Upper lobe of right lung (tissue), 1 donor: ENCODE data around the gene DNAJB8. TPM values are rescaled to one million over a fixed set of nuclear protein-coding genes. Genes with fewer than 3 reads are reported as not detected.

ENCODE experiments used
- ATAC-seq: fragments of 200-7000 bp; cut with Tn5 transposase; one replicate; pipeline ENCODE4 v1.9.1; 2020; ENCODE audit warnings: mild to moderate bottlenecking, moderate library complexity
- DNase-seq: peaks from one replicate; pipeline ENCODE4 v3.0.0-alpha.2; 2020
- H3K27ac ChIP-seq: fragments of 200-600 bp; one replicate; pipeline ENCODE4 v1.8.0; 2022
- H3K27me3 ChIP-seq: fragments of 200-600 bp; one replicate; pipeline ENCODE4 v1.8.0; 2022; ENCODE audit warnings: mild to moderate bottlenecking
- H3K36me3 ChIP-seq: fragments of 200-600 bp; one replicate; pipeline ENCODE4 v1.8.0; 2022
- H3K4me1 ChIP-seq: fragments of 200-600 bp; one replicate; pipeline ENCODE4 v1.8.0; 2022
- H3K4me3 ChIP-seq: fragments of 200-600 bp; one replicate; pipeline ENCODE4 v1.8.0; 2022; ENCODE audit warnings: mild to moderate bottlenecking
- H3K9me3 ChIP-seq: fragments of 200-600 bp; one replicate; pipeline ENCODE4 v1.8.0; 2022
- intact Hi-C: fragments of 100-400 bp; cut with DNase I; formaldehyde crosslinking; loops from one replicate; pipeline ENCODE4 v1.11.0; 2022
- total RNA-seq: library from RNA; stranded (reverse); fragmentation: NEBNext Ultra II Directional; extraction: Animal tissue kit (Norgen Biotek cat#: 25700); gene quantifications from one replicate; pipeline ENCODE4 v1.2.1, GENCODE V29; 2021
- TF ChIP-seq, protein P1 (sequence below): fragments of 200-600 bp; IDR thresholded peaks from one replicate; pipeline ENCODE4 v1.8.0; 2022; ENCODE audit warnings: antibody characterized with exemption
- donor health status: DM: no; HTN: yes; CAD: no; lungs with severe emphysema.

Gene DNAJB8
- total RNA-seq, 1 donor from 2014 or later = not detected

DNA sequence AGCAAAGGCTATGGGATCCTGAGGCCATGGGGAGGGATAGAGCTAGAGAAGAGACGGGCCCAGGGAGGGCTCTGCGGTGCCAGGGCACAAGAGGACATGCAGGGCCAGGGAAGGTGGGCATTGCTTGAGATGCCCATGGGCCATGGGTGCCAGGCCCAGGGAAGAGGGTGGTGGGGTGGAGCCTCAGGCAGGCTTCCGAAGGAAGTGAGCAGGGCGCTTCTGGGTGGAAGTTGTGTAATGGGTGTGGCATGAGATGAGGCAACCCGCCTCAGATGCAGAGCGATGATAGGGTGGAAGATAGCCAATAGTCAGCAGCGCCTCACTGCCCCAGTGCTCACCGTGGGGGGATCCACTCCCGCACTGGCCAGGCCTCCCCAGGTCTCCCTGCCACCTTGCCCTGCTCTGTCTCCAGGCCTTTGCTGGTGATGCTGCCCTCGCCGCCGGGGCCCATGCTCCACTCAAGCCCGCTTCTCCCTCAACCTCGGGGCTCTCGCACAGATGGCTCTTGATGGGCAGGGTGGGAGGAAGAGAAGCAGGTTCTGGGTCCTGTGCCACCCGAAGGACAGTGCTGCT lies 51.4 kb downstream of the DNAJB8 start:
- Histone ChIP-seq H3K9me3 (no peaks in the 10 kb centered on the region), H3K4me3 (no peak overlapping the region), H3K27ac (no peak overlapping the region), H3K36me3 (no peaks in the 10 kb centered on the region), H3K4me1 (no peaks in the 10 kb centered on the region), H3K27me3 (no peaks in the 10 kb centered on the region)
- ATAC-seq (no peak), DNase-seq (no peak)
- intact Hi-C loops = no loop called here
- TF ChIP-seq, protein P1, sequence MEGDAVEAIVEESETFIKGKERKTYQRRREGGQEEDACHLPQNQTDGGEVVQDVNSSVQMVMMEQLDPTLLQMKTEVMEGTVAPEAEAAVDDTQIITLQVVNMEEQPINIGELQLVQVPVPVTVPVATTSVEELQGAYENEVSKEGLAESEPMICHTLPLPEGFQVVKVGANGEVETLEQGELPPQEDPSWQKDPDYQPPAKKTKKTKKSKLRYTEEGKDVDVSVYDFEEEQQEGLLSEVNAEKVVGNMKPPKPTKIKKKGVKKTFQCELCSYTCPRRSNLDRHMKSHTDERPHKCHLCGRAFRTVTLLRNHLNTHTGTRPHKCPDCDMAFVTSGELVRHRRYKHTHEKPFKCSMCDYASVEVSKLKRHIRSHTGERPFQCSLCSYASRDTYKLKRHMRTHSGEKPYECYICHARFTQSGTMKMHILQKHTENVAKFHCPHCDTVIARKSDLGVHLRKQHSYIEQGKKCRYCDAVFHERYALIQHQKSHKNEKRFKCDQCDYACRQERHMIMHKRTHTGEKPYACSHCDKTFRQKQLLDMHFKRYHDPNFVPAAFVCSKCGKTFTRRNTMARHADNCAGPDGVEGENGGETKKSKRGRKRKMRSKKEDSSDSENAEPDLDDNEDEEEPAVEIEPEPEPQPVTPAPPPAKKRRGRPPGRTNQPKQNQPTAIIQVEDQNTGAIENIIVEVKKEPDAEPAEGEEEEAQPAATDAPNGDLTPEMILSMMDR = no peak

DNA sequence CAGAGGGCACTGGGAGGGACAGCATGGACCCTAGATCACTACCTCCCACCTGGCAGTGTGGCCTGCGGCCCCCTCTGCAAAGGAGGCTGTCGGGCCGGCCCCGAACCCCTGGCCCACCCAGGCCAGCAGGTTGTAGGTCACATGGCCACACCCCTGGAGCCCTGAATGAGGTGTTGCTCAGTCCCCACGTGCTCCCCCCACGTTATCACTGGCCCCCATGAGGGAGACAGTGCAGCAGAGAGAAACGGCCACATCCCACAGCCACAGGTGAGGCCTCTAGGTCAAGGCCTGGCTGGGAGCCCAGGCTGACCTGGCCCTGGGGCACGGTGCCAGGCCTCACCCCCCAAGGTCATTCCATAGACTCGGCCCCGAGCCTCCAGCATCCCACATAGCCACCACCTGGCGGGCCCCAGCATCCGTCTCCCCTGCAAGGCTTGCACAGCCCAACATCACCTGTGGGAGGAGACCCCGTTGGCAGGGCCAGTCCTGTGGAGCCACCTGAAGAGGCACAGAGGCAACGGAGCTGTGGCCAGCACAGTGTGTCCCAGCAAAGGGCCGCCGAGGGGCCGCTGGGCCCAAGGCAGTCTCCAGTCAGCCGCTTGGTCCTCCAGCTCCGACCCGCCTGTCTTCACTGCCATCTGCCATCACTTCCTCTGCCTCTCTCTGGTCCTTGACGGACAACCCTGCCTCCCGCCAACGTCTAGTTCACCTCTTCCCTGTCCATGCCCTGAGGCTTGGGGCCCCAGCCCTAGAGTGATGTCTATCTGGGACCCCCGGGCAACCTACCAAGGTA lies 53.1 kb downstream of the DNAJB8 start:
- intact Hi-C loops = no loop called here

GRCh38 chr3:128413003-128413370 lies 53.7 kb downstream of the DNAJB8 start:
- DNase-seq (no peak), ATAC-seq (no peak)
- TF ChIP-seq, protein P1 = no peak
- Histone ChIP-seq H3K36me3 (no peaks in the 10 kb centered on the region), H3K27me3 (no peaks in the 10 kb centered on the region), H3K9me3 (no peaks in the 10 kb centered on the region), H3K27ac (no peak overlapping the region), H3K4me1 (no peaks in the 10 kb centered on the region), H3K4me3 (no peak overlapping the region)
- intact Hi-C loops = no loop called here

More for the DNA sequence above, 53.1 kb downstream of the DNAJB8 start:
- Histone ChIP-seq H3K9me3 (no peaks in the 10 kb centered on the region), H3K36me3 (no peaks in the 10 kb centered on the region), H3K4me1 (no peaks in the 10 kb centered on the region), H3K27me3 (no peaks in the 10 kb centered on the region), H3K27ac (no peak overlapping the region), H3K4me3 (no peak overlapping the region)
- no peak for ATAC-seq
- no peak for DNase-seq
- TF ChIP-seq, protein P1 = no peak

Other genes starting within 250 kb of the DNAJB8 start
- gene GATA2, start 26.3 kb upstream of the DNAJB8 start, total RNA-seq = 86.6 TPM
- 215 TPM for gene RPN1, start 183.9 kb upstream of the DNAJB8 start, total RNA-seq